Measurements from ENCODE around the gene SNAP23.

DNA sequence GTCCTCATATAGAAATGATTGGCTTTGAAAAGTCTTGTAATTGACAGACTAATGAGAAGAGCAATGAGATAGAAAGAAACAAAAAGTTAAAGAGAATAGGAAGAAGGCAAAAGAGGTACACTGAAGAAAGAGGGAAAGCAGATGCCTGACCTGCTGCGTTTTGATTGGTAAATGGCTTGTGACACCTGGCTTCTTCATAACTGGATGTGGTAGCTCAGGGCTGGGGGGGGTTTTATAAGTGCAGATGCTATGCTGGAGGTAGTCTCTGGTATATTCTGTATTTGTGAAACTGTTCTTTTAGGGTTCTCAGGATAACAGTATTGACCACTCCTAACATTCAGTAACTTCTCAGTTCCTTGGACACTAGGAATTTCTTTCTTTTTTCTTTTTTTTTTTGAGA, 81.3 kb downstream of the SNAP23 start:
- TF ChIP-seq CTCF (optimal IDR thresholded peaks at IDR 0.05 in 1 of 3, IDR thresholded peaks at IDR 0.05 in 1 of 3, conservative IDR thresholded peaks at IDR 0.05 in 1 of 3; ENCODE audit: extremely low read depth in 1 of 3, insufficient read depth in 2 of 3, low read length in 3 of 3) (no peak), EZH2 (IDR thresholded peaks at IDR 0.05; ENCODE audit: low read length) (no peak)
